ENCODE data around the gene NKD1.
A peak's percentile ranks its signal among the peaks of the same experiment; 100 is the strongest.

Gene NKD1

DNA sequence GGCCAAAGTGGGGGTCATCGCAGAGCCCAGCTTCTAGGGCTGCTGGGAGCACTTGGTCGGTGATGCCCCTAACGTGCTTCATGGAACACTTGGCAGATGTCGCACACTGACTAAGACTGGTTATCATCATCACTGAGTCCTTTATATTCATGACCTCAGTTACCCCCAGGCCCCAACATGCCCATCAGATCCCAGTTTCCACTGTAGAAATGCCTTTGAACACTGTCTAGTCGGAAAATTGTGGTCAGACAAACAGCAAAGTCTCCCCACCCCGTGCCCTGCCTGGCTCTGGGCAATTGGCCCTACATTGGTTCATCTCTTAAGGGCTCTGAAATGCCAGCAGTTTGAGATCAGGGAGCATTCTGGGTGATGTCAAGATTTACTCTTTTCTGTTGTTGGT lies 51.3 kb downstream of the NKD1 start:
- DNase-seq (ENCODE audit: low spot score): no peak

DNA sequence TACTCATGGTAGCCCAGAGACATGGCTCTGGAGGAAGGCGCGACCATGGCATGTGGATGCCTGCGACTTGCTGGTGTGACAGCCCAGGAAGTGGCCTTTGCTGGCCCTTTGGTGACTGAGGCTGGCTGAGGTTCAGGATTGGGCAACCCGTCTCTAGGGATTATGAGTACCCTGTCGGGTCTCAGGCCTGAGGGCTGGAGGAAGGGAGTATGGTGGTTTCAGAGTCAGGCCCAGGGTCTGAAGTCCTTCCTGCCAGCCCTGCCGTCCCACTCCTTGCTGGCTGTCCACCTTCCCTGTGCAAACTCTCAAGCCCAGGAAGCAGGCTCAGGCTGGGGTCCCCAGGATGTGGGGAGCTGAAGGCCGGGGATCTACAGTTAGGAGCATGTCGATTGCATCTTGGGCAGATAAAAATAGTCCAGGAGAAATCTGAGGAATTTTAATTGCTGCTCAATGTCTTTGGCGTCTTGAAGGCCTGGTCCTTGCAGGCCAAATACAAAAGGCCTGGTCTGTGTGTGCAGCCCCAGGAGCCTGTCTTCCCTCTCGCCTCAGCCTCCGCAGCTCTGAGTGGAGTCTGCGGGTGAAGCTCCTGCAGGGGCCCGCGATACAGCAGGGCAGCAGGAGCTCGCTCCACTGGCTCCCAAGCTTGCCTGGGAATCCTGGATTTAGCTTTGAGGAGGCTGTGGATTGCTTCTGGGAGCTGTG lies 52.5 kb downstream of the NKD1 start:
- no peak for DNase-seq (ENCODE audit: low spot score)

DNA sequence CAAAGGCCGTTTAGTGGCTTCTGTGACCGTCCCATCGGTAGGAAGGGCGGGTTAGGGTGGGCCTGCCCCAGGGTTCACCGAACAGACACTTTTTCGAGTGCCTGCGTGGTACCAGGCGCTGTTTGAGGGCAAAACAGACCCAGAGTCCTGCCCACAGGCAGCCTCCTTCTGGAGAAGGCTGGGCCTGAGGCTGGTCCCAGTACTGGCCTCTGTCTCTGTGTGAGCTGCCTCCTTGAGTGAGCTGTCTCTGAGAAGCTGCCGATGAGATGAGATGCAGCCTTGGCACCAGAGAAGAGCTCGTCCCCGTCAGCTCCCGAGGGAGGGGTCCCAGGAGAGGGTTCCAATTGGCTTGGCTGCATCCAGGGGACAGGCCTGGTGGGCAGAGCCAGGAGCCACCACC lies 53.1 kb downstream of the NKD1 start:
- no peak for DNase-seq (ENCODE audit: low spot score)

DNA sequence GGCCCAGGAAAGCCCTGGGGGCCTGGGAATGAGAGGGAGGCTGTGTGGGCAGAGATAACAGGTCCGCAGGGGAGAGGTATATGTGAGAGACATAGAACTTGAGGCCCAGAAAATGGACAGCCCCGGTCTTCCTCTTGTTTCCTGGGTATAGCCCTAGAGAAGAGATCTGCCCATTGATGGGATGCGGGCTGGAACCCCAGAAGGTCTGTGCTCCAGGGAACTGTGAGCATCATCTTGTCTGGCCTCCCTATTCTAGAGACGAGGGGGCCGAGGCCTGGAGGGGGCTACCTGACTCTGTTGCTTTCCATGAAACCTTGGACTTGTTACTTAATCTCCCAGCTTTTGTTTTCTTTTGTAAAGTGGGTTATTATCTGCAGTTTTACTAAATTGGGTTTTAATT lies 53.9 kb downstream of the NKD1 start:
- no peak for DNase-seq (ENCODE audit: low spot score)

- DNase-seq (ENCODE audit: low spot score): no peak
Observed at GRCh38 chr16:50602531-50603205, 54.5 kb downstream of the NKD1 start.

DNA sequence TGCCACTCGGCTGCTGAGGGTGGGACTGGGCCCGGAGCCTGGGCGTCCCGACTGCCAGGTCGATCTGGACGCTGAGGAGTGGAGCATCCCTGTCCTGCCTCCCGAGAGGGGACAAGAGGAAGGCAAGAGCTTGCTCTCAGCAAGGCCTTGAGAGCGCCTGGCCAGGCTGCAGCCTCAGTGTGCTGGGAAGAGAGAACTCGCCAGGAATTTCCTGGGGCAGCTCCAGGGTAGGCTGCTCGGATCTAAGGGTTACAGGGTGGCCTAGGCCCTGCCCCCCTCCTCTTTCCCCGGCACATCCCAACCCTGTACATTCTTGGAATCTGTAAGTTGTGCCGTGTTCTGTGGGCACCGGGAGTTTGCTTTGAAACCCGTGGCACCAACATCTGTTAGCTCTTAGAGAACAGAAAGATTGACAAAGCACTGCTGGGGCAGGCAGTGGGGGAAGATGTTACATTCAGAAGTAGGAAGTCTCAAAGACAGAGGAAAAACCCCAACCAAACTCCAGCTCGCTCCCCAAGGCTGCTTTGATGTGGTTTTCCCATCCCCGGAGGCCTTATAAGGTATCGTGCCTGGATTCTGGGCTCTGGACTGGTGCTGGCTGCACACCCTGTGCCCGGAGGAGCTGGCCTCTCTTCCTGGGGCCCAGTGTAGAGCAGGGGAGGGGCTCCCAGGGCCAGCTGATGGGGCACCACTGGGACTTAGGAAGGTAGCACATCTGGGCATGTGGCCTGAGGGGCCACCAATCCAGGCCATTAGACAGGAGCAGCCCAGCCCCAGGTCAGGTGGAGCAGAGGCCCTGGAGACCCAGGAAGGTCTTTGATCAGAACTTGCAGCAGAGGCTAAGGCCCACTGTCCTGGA lies 55.2 kb downstream of the NKD1 start:
- DNase-seq (ENCODE audit: low spot score): no peak

GRCh38 chr16:50604065-50604418 lies 55.8 kb downstream of the NKD1 start:
- no peak for DNase-seq (ENCODE audit: low spot score)

- no peak for DNase-seq (ENCODE audit: low spot score)
Observed at GRCh38 chr16:50604610-50605009, 56.4 kb downstream of the NKD1 start.

DNA sequence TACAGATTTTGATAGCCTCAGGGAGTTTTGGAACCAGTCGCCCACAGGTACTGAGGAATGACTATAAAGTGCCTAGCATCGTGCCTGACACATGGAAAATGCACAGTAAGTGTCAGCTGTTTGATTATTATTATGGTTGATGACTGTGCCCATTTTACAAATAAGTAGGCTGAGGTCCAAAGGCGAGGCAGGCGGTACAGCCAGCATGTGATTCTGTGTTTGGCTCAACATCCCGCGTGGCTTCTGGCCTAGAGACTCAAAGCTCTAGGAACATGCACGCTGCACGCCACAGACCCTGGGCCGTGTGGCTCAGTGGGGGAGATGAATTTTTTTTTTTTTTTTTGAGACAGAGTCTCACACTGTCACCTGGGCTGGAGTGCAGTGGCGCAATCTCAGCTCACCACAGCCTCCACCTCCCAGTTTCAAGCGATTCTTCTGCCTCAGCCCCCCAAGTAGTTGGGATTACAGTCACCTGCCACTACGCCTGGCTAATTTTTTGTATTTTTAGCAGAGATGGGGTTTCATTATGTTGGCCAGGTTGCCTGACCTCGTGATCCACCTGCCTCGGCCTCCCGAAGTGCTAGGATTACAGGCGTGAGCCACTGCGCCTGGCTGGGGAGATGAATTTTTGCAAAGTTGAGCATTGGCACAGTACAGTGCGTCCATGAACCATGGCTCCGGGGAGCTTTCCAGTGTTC lies 57.7 kb downstream of the NKD1 start:
- DNase-seq (ENCODE audit: low spot score): no peak

DNA sequence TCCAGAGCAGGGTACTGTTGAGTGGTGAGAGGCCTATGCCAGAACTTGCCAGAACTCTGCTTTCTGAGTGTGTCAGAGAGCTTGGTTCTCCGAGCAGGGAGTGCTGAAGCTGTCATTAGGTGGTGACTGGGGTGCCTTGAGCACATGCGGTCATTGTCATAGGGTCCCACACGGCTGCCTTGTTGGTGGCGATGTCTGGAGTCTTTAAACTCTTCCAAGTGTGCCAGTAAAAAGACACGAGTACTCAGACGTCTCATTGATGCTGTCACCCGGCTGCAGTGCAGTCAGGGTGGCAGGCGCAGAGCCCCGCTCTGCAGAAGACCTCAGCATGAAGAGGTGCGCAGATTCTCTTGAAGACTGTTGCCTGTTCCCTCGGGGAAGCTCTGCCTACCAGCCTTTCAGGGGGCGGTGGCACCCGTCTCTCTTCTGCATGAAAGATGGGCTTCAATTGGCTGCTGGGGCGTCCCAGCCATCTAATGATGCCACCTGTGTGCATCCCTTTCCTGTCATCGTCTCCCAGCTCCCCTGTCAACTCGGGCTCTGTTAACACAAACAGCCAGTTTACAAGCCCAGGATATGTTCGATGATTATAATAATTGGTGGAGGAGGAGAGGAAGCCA lies 58.3 kb downstream of the NKD1 start:
- no peak for DNase-seq (ENCODE audit: low spot score)

DNA sequence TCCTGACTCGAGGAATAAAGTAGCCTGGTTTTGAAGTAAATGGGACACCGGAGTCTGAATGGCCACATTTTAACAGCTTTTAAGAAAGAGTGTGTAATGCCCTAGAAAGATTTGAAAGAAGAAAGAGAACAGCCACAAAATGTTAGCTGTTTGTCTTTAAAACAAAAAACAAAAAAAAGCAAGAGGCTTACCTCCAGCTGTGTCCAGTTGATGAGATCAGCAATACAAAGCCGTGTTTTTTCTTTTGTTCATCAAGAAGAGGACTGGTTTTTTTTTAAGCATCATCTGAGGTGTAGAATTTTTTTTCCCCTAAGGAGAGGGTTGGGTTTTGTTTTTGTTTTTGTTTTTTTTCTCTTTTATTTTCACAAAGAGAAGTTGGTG lies 58.8 kb downstream of the NKD1 start:
- no peak for DNase-seq (ENCODE audit: low spot score)

GRCh38 chr16:50607447-50607846 lies 59.3 kb downstream of the NKD1 start:
- no peak for DNase-seq (ENCODE audit: low spot score)

DNA sequence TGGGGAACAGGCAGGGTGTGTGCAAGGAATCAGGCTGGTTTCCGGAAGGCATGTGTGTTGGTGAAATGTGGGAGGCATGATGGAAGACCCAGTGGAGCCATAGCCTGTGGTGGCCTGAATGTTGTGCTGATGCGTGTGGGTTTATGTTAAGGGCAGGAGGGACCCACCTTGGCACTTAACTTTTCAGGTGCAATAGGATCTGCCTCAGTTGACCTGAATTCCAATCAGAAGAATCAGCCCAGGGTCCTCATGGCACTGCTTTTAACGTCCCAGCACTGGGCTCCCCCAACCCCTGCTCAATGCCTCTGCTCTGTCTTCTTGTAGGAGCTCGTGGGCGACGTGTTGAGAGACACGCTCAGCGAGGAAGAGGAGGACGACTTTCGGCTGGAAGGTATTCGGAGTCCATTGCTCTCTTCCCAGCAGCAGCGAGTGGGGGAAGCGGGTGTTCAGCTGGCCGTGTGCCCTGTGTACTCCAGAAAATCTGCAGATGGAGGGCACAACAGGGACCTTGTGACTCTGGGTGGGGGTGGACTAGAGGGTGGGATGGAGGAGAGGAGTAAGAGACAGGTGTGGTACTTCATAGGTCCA lies 59.9 kb downstream of the NKD1 start:
- no peak for DNase-seq (ENCODE audit: low spot score)

DNA sequence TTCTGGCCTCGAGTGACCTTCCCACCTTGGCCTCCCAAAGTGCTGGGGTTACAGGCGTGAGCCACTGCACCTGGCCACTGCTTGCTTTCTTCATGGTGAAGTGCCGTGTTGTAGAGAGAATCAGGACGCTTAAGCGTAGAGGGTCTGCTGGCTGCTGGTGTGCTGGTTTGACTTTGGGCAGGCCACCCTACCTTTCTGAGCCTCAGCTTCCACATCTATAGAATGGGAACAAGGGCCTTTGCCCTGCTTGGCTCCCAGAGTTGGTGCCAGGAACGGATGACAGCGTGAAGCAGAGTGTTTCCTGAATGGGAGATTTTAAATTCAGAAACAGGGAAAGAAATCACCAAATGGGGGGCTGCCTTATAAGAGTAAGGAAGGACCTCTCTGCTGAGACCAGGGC lies 60.9 kb downstream of the NKD1 start:
- DNase-seq (ENCODE audit: low spot score): no peak

DNA sequence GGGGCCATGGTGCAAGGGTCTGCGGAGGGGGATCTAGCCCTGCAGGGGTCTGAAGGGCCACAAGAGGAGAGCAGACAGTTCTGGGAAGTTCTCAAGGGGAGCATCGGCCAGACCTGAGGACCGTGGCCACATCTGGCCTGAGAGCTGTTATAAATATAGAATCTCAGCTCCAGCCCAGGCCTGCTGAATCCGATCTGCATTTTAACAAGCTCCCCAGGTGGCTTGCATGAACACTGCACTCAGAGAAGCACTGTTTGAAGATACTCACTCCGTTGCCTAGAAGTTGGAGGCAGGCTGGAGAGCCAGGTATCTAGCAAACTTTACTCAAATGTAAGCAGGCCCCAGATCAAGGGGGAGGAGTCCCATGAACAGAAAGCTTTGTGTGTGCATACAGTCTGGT lies 61.3 kb downstream of the NKD1 start:
- no peak for DNase-seq (ENCODE audit: low spot score)

DNA sequence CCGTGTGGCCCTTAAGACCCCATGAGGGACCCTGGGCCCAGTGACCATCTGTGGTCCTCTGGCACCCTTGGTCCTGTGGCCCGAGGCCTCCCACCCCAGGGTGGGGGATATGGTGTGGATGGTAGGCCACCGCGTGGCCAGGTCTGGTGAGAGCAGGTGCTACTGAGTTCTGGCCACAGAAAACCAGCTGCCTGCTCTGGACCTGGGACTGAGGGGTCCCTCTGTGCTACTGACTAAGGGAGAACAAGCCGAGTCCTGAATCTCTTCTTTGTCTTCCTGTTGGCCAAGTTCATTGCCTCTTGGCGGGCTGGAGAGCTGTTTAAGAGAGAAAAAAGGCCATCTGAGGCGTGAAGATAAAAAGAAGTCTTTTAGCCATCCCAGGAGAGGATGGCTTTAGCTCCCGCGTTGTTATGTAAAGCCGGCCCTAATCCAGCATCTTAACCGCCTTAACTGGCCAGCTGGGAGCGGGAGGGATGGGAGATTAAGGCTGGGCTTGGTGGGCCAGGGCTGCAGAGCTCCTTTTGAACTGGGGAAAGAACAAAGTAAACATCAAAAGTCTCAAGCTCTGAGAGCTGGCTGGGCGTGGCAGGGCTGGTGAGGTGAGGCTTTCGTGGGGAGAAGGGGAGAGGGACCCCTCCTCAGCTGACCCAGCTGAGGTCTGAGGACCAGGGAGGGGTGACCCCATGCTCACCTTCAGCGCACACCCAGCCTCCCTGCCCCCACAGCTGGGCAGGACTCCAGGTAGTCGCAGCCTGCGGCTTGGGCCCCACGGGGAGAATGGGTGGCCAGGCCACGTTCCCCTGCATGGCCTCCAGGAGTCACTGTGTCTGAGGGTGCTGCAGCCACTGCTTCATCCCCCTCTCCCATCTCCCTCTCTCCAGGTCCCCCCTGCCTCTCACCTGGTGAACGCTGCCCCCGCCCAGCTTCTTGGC lies 62.4 kb downstream of the NKD1 start:
- peak; percentile 85 for DNase-seq (ENCODE audit: low spot score)

DNA sequence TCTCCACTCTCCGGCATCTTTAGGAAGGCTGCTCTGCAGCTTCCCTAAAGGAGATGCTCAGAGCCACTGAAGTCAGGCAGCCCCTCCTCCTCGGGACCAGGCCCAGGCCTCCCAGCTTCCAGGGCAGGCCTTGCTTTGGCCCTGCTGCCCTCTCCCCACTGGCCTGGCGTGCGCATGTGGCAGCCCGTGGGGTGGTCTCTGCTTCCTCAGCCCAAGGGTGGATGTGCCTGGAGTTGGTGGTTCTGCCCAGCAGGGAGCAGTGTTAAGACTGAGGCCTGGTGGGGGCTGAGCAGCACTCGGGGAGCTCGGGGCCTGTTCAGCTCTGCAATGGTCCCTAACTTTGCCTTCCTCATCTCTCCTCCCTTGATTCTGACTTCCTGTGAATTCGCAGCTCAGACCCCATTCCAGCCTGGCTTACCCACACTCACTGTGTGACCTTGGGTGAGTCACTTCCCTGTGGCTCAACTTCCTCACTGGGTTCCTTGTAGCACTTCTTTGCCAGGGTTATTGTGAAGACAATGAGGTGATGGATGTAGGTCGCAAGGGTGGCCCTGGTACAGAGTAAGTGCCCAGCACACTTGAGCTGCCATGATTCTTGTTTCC lies 63.2 kb downstream of the NKD1 start:
- peak; percentile 45 for DNase-seq (ENCODE audit: low spot score)

DNA sequence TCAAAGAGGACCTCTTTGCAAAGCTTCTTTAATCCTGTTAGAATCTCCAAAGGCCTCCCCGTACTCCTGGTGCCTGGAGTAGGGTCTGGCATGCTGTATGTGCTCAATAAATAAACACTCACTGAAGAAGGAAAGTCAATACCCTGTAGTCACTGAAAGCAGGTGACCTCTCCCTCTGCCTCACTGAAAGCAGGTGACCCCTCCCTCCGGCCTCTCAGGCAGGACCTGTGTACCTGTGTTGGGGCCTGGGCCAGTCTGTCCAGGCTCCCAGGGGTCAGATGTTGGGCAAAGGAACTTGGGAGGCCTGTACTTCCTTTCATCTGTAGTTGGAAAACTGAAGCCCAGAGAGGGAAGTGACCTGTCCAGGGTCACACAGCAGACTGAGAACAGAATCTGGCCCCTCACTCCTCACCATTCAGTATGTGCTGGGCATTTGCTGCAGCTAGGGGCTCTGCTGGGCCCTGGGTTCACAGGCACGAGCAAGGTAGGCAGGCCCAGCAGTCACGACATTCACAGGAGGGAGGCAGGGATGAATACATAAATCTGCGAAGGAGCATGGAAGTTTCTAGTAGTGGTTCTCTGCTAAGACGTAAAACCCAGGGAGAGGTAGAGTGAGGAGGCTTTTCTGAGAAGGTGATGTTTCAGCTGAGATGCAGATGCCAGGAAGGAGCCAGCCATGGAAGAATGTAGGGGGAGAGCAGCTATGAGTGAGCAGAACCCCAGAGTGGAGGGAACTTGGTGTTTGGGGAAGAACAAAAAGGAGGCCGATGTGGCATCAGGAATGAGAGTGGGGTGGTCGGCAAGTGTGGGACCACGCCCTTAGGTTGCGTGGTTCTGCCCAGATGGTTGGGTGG lies 64.0 kb downstream of the NKD1 start:
- DNase-seq (ENCODE audit: low spot score): no peak

DNA sequence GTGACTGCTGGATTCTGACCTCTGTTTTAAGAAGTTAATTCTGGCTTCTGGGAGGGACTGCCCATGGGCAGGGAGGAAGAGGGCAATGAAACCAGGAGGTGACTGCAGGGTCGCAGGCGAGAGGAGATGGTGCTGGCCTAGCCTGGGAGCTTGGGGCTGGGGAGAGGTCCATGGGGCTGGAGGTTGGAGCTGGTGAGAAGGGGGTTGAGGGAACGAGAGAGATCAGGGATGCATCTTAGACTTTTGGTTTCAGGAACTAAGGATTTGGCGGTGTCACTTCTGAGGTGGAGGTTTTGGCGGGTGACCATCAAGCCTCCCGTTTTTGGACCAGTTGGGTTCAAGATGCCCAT lies 64.6 kb downstream of the NKD1 start:
- DNase-seq (ENCODE audit: low spot score): no peak

Measured in D341Med (cell line).